Mammary epithelial cell (primary cell): ENCODE results near the gene CNTN1.

Experiments
- CTCF ChIP-seq, 2 donors: IDR thresholded peaks in 1 of 2; conservative IDR thresholded peaks in 1 of 2; 2 replicates each; pipeline ENCODE4 v1.5.1; 2011 to 2012; ENCODE audit warnings: inconsistent platforms in 2 of 2, low read length in 2 of 2, mild to moderate bottlenecking in 2 of 2, control low read depth in 1 of 2, low read depth in 1 of 2; ENCODE audit not compliant: insufficient read depth in 1 of 2; ENCODE audit errors: extremely low read depth in 1 of 2
- EZH2 ChIP-seq: IDR thresholded peaks from 2 replicates; pipeline ENCODE4 v1.6.1; 2012; ENCODE audit warnings: low read length, inconsistent platforms, borderline replicate concordance

DNA sequence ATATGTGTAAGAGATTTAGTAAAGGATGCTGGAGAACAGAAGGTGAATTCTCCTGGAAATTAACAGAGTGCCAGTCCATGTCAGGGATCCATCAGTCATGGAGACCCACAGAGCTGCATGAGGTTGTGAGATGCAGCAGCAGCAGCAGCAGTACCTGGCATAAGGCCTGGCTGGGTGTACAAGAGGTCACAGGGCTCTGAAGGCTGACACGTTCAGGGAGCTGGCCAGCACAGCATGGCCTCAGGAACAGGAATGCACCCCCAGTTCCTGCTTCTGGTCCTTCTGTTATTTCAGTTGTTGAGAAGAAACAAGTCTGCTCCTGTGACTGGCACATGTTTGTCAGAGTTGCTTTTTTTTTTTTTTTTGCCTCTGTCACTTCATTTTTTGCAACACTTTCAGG is 210.8 kb downstream of the CNTN1 start:
- TF ChIP-seq CTCF (conservative IDR thresholded peaks at IDR 0.05 in 1 of 2, IDR thresholded peaks at IDR 0.05 in 1 of 2; ENCODE audit: extremely low read depth in 1 of 2, insufficient read depth in 1 of 2, low read depth in 1 of 2, low read length in 2 of 2) = no peak
- TF ChIP-seq EZH2 = no peak
